NCI-H510A treated with DMSO at 0.1 percent for 48 hours (cell line): Measurements from ENCODE around the gene PCDH9.
A peak's percentile ranks its signal among the peaks of the same experiment; 100 is the strongest.

ENCODE experiments used
- DNase-seq: peaks from one replicate; lab custom pipeline; 2025; lab: John Stamatoyannopoulos, UW

PCDH9 gene

GRCh38 chr13:67229481-67230403 is at the start of gene PCDH9:
Gene PCDH9 (minus strand): TSS chr13:67230336. CDS start chr13:67228440, 1,896 bp downstream.
- peak; percentile 40 for DNase-seq

GRCh38 chr13:67278235-67278634 is 48.1 kb upstream of the PCDH9 start:
- DNase-seq: no peak

GRCh38 chr13:67277581-67277980 is 47.4 kb upstream of the PCDH9 start:
- no peak for DNase-seq

- DNase-seq: no peak
These were observed 45.3 kb upstream of the PCDH9 start for GRCh38 chr13:67275351-67275960.

GRCh38 chr13:67273001-67273400 is 42.9 kb upstream of the PCDH9 start:
- no peak for DNase-seq

- no peak for DNase-seq
These were observed 37.0 kb upstream of the PCDH9 start for GRCh38 chr13:67267136-67267535.

GRCh38 chr13:67259208-67259607 is 29.1 kb upstream of the PCDH9 start:
- DNase-seq: no peak

GRCh38 chr13:67258482-67258881 is 28.3 kb upstream of the PCDH9 start:
- no peak for DNase-seq

- DNase-seq: no peak
These were observed 8.7 kb upstream of the PCDH9 start for GRCh38 chr13:67238861-67239260.

GRCh38 chr13:67238277-67238859 is 8.2 kb upstream of the PCDH9 start:
- DNase-seq: peak; percentile 9

- DNase-seq: no peak
These were observed 5.1 kb upstream of the PCDH9 start for GRCh38 chr13:67235265-67235664.

GRCh38 chr13:67232384-67232783 is 2.2 kb upstream of the PCDH9 start:
- no peak for DNase-seq

GRCh38 chr13:67231289-67232000 is 1.3 kb upstream of the PCDH9 start:
- no peak for DNase-seq

GRCh38 chr13:67230404-67231288 is 510 bp upstream of the PCDH9 start:
- peak; percentile 79 for DNase-seq

GRCh38 chr13:67228916-67229315 is 1.2 kb downstream of the PCDH9 start:
- no peak for DNase-seq

- DNase-seq: no peak
These were observed 2.1 kb downstream of the PCDH9 start for GRCh38 chr13:67228031-67228430.

GRCh38 chr13:67227131-67227983 is 2.8 kb downstream of the PCDH9 start:
- no peak for DNase-seq

GRCh38 chr13:67226696-67227095 is 3.4 kb downstream of the PCDH9 start:
- no peak for DNase-seq

- no peak for DNase-seq
These were observed 4.6 kb downstream of the PCDH9 start for GRCh38 chr13:67225252-67226159.
